OCI-M2 (cell line): ENCODE results near the gene ZNF438.

Experiments
- DNase-seq: peaks from one replicate; lab custom pipeline; 2025; ENCODE audit not compliant: unreplicated experiment; lab: John Stamatoyannopoulos, UW

The ZNF438 gene

DNA sequence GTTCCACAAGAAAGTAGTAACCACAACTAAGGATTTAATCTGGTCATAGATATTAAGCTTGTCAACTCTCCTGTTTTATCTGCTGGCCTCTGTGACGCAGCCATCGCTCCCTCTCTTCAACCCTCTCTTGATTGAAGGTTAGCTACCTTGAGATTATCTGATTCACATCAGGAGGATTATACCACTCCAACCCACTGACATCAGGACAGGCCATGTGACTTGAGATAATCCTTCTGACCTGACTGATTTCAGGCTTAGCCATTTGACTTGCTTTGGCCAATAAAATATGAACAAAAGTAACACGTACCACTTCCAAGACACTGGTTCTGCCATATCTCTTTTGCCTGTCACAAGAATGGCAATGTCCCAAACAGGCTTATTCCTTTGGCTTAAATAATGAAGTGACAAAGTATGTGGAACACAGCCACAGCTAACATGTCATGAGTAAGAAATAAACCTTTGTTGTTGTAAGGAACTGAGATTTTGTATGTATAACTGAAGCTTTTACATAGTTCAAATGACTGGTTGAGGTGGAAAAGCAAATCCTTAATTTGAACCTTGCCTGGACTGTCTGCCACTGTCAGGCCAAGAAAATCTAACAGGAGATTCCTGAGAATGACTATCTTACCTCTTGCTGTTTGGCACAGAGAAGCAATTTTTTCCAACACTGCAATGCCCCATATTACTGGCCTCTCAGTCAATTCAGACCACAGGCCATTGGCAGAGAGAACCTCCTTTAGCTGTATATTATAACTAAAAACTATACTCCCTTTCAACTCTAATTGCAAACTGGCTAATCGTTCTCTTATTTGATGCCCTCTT is 13.9 kb downstream of the ZNF438 start:
- no peak for DNase-seq

- no peak for DNase-seq
Observed at GRCh38 chr10:31014161-31014875, 17.3 kb downstream of the ZNF438 start.

DNA sequence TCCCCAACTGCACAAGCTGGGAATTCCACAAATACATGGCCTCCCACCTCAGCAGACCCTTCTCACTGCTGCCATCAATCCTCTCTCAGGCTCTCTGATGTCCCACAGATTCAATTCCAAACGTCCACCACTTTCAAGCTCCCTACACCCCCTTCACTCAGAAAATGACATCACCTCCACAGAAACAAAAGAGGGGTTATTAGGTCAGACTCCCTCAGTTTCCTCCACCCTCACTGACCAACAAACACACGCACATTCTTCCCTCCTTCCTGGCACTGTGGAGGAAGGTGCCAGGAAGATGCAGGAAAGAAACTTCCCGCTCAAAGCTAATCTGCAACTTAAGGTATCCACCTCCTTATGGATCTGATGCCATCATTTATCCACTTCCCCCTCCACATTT is 18.3 kb downstream of the ZNF438 start:
- DNase-seq, result no peak

DNA sequence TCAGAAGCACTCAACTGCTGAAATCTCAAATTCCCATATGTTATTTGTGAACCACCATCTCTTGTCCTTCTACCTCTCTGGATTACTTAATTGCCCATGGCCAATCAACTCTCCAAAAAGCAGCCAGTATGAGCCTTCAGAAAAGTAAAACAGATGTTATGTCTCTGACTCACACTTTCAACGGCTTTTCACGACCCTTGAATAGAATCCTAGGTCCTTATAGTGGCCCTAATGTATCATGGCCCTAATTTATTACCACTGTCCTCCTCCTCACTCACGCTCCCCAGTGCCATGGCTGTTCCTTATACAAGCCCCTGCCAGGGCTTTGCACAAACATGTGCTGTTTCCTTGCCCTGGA is 20.0 kb downstream of the ZNF438 start:
- DNase-seq, result no peak

- no peak for DNase-seq
Observed at GRCh38 chr10:31011017-31011664, 20.5 kb downstream of the ZNF438 start.

- DNase-seq, result no peak
Observed at GRCh38 chr10:31010062-31010461, 21.6 kb downstream of the ZNF438 start.

GRCh38 chr10:31005895-31006294 is 25.8 kb downstream of the ZNF438 start:
- DNase-seq, result no peak

DNA sequence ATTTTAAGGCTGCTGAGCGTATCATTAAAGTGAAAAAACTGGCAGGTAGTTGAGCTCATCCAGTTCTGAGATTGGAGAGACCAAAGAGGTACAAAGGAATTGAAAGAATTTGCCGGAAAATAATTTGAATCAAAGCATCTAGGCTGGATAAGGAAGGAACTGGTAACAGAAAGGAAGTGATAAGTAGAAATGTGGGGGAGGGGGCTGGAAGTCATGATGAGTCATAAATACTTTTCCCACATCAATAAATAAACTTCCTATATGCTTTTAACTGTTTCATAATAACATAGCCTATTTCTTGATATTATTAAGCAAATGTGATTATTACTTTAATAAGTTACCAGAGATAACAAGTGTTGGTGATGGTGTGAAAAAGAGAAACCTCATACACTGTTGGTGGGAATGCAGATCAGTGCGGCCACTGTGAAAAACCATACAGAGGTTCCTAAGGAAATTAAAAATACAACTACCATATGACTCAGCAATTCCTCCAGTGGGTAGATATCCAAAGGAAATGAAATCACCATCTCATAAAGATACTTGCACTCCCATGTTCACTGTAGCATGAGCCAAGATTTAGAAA is 27.0 kb downstream of the ZNF438 start:
- DNase-seq, result no peak

GRCh38 chr10:31001740-31002139 is 29.9 kb downstream of the ZNF438 start:
- no peak for DNase-seq

- no peak for DNase-seq
Observed at GRCh38 chr10:31000867-31001266, 30.8 kb downstream of the ZNF438 start.

DNA sequence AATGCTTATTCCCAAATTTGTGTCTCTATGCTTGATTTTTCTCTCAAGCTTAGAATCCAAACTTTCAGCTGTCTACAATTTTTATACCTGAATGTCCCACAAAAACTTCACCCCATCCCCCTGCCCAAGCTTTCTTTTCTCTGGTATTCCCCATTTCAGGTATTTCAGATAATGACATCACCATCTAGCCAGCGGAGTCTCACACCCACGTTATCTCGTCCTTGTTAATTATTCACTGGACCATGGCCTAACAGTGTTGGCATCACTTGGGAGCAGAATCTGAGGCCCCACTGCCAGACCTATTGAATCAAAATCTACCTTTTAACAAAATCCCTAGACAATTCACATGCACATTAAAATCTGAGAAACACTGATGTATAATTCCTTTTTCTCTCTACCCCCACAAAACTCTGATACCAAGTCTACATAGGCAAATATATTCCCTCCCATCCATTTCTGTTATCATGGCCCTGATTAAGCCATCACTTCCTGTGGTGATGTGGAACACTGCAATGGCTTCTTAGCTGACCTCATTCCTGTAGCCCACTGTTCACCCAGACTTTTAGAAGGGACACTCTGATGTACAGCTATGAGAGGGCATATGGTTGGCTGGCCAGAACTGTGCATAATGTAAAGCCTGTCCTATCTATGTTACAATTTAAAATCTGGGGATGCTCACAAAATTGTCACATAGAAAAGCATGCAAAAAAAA is 31.4 kb downstream of the ZNF438 start:
- DNase-seq, result no peak

DNA sequence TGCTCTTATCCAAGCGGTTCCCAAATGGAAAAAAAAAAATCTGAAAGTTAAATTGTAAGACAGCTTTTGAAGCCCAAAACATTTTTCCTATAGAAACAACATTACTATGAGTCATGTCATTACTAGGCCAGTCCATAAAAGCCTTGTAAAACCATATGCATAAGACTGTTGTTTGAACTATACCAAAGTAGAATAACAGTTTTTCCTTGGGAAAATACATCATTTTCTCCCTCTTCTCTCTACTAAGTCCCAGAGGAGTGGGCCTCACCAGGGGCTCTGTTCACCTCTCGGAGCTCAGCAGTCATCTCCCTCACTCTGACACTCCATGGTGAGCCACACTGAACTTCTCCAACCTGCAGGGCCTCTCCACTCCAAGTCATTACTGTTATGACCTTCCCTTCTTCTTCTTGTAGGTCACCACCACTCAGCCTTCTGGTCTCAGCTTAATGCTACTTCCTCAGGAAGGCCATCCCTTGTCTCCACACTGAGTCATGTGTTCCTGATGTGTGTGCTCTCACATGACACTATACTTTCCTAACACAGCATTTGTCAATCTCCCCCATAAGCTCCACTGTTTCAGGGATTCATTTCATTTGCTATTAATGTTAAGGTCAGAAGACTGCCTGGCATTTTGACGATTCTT is 32.5 kb downstream of the ZNF438 start:
- DNase-seq, result no peak

- no peak for DNase-seq
Observed at GRCh38 chr10:30997536-30998235, 34.0 kb downstream of the ZNF438 start.

DNA sequence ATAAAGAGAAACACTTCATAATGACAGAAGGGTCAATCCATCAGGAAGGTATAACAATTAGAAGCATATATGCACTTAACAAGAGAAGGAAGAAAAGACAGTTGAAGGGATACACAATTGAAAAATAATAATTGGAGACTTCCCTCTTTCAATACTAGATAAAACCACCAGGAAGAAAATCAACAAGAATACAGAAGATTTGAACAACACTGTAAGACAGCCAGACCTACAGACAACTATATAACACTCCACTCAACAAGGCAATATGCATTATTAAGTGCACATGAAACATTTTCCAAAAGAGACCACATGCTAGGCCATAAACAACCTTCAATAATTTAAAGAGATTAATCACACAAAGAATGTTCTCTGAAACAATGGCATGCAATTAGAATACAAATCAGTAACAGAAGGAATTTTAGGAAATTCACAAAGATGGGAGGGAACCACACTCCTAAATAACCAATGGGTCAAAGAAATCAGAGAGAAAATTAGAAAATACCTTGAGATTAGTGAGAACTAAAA is 35.1 kb downstream of the ZNF438 start:
- DNase-seq, result no peak

GRCh38 chr10:30995081-30995770 is 36.4 kb downstream of the ZNF438 start:
- DNase-seq, result no peak

DNA sequence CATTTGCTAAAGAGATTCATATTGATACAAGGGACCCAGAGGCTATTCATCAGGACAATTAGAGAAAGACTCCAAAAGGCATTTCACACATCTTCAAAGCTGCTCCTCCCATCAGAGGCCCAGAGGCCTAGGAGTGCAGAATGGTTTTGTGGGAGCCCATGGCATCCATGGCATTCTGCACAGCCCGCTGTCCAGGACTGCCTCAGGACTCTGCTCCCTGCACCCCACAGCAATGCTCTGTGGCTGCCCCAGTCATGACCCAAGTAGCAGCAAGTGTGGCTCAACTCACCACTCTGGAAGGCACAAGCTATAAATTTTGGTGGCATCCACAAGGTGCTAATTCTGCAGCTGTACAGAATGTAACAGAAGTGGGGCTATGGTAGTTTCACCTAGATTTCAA is 38.5 kb downstream of the ZNF438 start:
- DNase-seq, result no peak

DNA sequence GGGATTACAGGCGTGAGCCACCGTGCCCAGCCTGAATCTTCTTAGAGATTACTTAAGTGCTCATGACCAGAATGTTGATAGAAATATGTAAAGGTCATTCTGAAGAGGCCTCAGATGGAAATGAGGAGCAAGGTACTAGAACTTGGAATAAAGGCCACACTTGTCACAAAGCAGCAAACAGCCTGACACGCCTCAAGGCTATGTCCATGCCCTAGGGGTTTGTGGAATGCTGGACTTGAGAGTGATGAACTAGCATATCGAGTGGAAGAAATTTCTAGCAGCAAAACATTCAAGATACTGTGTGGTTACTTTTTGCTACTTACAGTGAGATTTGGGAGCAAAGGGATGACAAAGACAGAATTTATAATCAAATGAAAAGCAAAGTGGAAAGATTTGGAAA is 39.0 kb downstream of the ZNF438 start:
- no peak for DNase-seq

- DNase-seq, result no peak
Observed at GRCh38 chr10:30991647-30992011, 40.0 kb downstream of the ZNF438 start.

DNA sequence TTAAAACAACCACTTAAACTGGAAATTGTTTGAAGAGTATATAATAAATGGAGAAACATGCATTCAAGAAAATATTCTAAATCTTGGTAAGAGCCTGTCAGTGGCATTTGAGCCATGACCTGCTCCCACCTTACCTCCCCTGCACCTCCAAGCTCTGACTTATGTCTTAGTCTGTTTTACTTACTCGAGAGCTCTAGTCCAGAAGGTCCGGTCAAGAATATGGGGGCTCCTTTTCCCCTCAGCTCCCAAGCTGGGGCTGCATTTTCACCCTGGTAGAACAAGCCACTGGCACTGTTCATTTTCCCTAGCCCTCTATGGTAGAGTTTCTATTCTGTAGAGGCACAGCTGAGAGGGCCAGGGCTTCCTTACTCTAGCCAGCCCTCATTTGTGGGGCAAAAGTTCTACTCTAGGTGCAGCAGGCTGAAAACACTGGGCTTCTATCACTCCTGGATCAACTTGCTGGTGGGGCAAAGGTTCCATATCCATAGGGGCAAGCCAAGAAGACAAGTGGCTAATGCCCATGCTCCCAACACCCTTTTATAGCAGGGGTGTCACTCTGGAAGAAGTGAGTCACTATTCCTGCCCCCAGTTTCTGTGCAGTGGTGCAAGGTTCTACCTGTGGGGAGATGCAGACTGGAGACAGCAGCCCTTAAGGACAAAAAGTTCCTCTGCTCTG is 40.6 kb downstream of the ZNF438 start:
- no peak for DNase-seq
